ENCODE measurements around the gene CP.

- TF ChIP-seq EZH2 (IDR thresholded peaks at IDR 0.05; ENCODE audit: borderline replicate concordance, insufficient read depth, low read depth, low read length, poor library complexity, severe bottlenecking) (no peak), CTCF (IDR thresholded peaks at IDR 0.05) (no peak)
Observed at GRCh38 chr3:149203758-149204157, 17.9 kb downstream of the CP start.

Measured in B cell (primary cell).